Measurements from ENCODE around the gene RNF121.

The RNF121 gene

DNA sequence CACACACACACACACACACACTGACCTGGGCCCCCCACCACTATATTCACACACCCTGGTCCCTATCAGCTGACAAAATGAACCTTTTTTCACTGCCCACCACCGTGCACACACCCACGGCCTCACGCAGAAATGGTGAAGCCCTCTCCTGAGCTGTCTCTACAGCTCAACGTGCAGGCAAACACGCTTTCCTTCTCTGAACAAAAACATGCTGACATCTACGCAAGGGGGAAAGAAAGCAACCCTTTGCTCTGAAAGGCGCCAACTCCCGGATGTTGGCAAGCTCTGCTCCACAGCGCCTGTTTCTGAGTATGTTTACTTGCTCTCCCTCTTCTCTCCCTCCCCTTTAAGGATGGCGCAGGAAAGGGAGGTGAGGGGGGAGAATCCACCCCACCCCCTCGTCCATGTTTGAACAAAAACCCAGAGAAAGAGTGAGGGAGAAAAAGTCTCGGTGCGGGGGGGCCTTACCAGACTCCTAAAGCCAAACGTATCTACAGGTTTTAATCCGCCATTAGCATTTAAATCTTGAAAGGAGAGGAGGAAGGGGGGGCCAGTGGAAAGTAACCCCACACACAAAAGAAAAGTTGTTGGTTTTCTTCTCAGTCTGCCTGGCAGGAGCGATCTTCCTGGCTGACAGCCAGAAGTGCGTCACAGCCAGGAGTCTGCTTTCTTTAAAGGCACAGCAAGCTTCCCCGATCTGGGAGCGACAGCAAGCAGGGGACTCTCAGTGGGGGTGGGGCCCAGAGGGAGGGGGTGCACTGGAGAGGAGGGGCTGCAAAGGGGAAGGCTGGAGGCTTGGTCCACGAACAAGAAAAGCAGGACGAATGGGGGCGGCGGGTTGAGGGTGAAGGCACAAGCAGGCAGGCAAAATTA lies 111.9 kb downstream of the RNF121 start:
- TF ChIP-seq, protein P1, sequence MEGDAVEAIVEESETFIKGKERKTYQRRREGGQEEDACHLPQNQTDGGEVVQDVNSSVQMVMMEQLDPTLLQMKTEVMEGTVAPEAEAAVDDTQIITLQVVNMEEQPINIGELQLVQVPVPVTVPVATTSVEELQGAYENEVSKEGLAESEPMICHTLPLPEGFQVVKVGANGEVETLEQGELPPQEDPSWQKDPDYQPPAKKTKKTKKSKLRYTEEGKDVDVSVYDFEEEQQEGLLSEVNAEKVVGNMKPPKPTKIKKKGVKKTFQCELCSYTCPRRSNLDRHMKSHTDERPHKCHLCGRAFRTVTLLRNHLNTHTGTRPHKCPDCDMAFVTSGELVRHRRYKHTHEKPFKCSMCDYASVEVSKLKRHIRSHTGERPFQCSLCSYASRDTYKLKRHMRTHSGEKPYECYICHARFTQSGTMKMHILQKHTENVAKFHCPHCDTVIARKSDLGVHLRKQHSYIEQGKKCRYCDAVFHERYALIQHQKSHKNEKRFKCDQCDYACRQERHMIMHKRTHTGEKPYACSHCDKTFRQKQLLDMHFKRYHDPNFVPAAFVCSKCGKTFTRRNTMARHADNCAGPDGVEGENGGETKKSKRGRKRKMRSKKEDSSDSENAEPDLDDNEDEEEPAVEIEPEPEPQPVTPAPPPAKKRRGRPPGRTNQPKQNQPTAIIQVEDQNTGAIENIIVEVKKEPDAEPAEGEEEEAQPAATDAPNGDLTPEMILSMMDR (IDR thresholded peaks at IDR 0.05; ENCODE audit: control insufficient read depth, insufficient read depth, low read depth, low read length, missing control alignments): no peak
- peak overlapping the region; percentile 70 for H3K4me3 ChIP-seq (ENCODE audit: control insufficient read depth, low read depth, low read length)
- DNase-seq (ENCODE audit: low read depth): peak; percentile 83

DNA sequence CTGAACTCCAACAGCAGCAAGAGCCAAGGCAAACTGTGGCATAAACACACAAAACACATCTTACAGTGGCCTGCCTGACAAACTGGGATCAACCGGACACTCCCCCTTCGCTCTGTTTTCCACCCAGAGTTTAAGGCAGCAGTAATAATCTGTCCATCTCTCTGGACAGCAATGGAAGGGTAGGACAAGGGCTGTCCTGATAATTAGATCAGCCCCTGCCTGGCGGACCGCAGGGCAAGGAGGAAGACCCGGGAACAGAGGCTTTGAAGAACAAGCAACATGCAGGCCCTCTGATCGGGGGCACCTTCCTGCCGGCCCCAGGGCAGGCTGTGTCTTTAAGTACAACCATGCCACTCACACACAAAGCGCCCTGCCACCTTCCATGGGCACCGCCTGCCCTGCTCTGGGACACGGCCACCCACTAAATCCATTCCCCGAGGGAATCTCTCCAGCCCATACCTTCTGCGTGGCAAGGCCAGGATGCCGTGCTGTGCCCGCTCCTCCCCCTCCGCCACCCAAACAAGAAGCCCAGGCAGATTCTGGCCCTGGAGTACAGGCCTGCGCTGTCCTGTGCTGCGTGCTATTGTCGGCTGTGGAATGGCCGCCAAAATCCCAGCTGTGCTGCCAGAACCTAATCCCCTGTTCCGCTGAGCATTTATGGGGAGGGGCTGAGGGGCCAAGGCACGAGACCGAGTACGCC lies 112.7 kb downstream of the RNF121 start:
- peak; percentile 60 for DNase-seq (ENCODE audit: low read depth)
- peak overlapping the region; percentile 70 for H3K4me3 ChIP-seq (ENCODE audit: control insufficient read depth, low read depth, low read length)
- TF ChIP-seq, protein P1 (IDR thresholded peaks at IDR 0.05; ENCODE audit: control insufficient read depth, insufficient read depth, low read depth, low read length, missing control alignments): no peak

DNA sequence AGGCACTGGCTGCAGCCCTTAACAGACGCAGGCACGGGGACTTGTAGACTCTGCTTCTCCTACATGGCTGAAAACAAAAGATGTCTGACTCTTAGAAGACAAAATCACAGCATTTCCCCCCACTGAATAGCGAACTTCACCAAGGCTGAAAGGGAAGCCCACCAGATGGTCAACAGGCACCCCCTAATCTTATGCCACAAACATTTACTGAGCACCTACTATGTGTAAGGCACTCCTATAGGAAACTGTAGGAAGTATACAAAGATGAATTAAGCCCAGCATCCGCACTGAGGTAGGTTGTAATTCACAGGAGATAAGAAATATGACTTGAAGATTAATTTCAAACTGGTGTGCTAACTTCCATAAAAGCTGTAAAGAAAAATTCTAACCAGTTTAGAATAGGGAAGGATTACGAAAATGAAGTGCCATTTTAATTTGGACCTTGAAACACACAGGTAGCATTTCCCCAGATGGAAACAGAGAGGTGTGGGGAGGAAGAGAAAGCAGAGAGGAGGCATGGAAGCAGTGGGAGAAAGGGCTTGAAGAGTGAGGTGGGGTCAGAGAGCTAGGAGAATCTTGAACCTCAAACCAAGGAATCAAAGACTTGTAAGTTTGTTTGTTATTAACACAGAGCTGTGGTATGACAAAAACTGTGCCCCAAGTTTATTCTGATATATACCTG lies 113.4 kb downstream of the RNF121 start:
- no peak for DNase-seq (ENCODE audit: low read depth)
- TF ChIP-seq, protein P1 (IDR thresholded peaks at IDR 0.05; ENCODE audit: control insufficient read depth, insufficient read depth, low read depth, low read length, missing control alignments): no peak
- H3K4me3 ChIP-seq (ENCODE audit: control insufficient read depth, low read depth, low read length): peak overlapping the region; percentile 70

DNA sequence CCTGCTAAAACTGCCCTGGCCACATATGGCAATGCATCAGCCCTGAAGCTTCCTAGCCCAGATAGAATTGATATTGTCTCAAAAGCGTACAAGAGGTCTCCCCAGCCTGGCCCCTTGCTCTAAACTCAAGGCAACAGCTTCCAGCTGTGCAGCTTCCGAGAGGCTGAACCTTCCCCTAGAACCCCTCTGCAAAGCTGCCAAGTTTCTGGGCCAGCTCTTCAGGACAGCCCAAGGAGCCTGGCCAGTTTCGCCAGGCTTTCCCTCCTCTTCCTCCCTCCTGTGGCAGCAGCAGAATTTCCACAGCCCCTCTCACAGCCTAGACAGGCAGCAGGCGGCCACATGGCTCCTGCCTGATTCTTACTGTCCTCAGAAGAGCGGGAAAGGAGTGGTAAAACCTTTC lies 117.0 kb downstream of the RNF121 start:
- TF ChIP-seq, protein P1 (IDR thresholded peaks at IDR 0.05; ENCODE audit: control insufficient read depth, insufficient read depth, low read depth, low read length, missing control alignments): no peak
- DNase-seq (ENCODE audit: low read depth): no peak
- H3K4me3 ChIP-seq (ENCODE audit: control insufficient read depth, low read depth, low read length): no peak overlapping the region

Data from AG09309 (cell line).